ENCODE data around the gene GDE1. TPM values are rescaled to one million over a fixed set of nuclear protein-coding genes. Genes with fewer than 3 reads are reported as not detected.
A peak's percentile ranks its signal among the peaks of the same experiment; 100 is the strongest.

The GDE1 gene
- total and polyA plus RNA-seq, 9 of the 15 experiments (the other 6 are each of a cell fraction or from before 2014, with no cell fraction given): 18.8 to 40.5 (median 22.3) TPM

GRCh38 chr16:19520861-19521331 is 1.0 kb downstream of the GDE1 start (continued):
- no peak for TF ChIP-seq SRSF1 (IDR thresholded peaks at IDR 0.05; ENCODE audit: low read depth, low read length)
- no peak for TF ChIP-seq MAFF (IDR thresholded peaks at IDR 0.05; ENCODE audit: low read length)
- peak; percentile 81 for TF ChIP-seq RNF2 (IDR thresholded peaks at IDR 0.05)
- no peak for TF ChIP-seq ZNF407 (IDR thresholded peaks at IDR 0.05; ENCODE audit: low read depth)
- no peak for TF ChIP-seq ZNF561 (CRISPR knock-in tag; conservative IDR thresholded peaks at IDR 0.05)
- TF ChIP-seq HCFC1 (IDR thresholded peaks at IDR 0.05; ENCODE audit: low read depth, low read length): no peak
- peak; percentile 71 to 80; a peak in 2 of 4 replicates for TF ChIP-seq ARNT (IDR thresholded peaks at IDR 0.05)
- TF ChIP-seq MTA3 (IDR thresholded peaks at IDR 0.05; ENCODE audit: borderline replicate concordance): peak; percentile 80
- TF ChIP-seq CREB5 (CRISPR knock-in tag; IDR thresholded peaks at IDR 0.05): no peak
- no peak for TF ChIP-seq RNF219 (CRISPR knock-in tag; IDR thresholded peaks at IDR 0.05)
- no peak for TF ChIP-seq ZBTB43 (CRISPR knock-in tag; IDR thresholded peaks at IDR 0.05)
- no peak for TF ChIP-seq GTF2F1 (IDR thresholded peaks at IDR 0.05; ENCODE audit: low read depth, low read length)
- no peak for TF ChIP-seq ZBTB49 (CRISPR knock-in tag; IDR thresholded peaks at IDR 0.05; ENCODE audit: borderline replicate concordance)
